ENCODE measurements around the gene SRRM3.
A peak's percentile ranks its signal among the peaks of the same experiment; 100 is the strongest.
"Not testable (repeated sequence)": the region's sequence is repeated elsewhere in the genome, so short reads cannot be mapped to it uniquely, and the experiment has no call there.

SRRM3 gene

DNA sequence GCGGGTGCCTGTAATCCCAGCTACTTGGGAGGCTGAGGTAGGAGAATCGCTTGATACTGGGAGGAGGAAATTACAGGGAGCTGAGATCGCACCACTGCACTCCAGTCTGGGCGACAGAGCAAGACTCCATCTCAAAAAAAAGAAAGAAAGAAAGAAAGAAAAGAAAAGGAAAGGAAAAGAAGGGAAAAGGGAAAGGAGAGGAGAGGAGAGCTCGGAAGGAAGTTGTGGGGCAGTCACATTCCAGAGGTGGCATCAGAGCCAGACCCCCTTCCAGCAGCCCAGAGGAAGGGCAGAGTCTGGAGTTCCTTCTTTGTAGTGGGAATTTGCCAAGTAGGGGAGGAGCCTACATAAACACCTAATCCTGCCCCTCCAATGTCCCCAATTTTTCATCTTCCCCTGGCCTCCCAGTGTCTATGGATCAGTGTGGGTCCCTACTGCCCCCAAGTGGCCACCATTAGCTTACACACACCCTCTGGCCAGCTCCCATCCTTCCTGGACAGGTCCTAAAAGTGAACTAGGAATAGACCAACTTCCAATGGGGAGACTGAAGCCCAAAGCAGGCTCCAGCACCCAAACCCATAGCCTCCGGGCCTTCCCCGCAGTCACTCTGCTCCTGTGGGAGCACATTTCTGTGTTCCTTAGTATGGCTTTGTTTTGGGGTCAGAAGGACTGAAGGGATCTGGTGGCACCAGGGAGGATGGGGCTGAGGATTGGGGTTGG is 61.1 kb downstream of the SRRM3 start:
- peak; percentile 37 for DNase-seq (ENCODE audit: low spot score)

DNA sequence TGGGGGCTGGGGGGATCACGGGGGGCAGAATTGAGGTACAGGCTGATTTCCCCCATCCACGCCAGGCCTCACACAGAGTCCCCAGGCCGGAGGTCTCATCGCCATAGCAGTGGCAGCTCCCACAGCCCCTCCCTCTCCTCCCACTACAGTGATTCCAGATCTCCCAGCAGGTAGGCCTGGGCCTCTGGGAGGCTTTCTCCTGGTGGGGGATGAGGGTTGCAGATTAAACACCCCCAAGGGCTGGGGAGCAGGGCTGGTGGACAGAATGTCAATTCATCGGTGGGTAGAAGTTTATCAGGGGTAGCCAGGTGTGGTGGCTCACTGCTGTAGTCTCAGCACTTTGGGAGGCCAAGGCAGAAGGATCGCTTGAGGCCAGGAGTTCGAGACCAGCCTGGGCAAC is 63.6 kb downstream of the SRRM3 start:
- no peak for DNase-seq (ENCODE audit: low spot score)

DNA sequence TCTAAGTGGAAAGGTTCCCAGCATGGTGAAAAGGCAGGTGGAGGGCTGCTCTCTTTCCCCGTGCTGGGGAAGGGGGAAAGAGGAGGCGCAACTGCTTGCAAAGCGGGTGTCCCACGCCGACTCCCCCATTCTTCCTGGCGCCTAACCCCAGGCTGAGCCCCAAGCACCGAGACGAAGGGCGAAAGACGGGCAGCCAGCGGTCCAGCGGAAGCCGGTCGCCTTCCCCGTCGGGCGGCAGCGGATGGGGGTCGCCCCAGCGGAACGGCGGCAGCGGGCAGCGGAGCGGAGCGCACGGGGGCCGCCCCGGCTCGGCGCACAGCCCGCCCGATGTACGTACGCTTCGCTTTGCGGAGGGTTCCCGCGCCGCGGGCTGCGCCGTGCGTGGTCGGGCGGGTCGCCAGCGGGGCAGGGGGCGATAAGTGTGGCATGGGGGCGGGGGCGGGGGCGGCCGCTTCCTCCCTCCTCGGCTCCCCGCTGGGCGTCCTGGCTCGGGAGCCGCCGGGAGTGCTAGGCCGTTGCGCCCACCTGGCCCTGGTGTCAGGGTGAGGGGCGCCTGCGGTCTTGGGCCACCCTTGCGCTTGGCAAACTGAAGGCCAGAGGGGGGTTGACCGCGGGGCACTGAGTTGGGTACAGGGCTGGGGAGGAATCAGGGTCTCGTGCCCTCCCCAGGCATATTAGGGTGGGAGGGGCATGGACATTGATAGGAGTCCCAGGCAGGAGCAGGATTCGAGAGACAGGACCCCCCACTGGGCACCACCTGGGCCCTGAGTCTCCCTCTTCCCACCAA is 65.6 kb downstream of the SRRM3 start:
- no peak for DNase-seq (ENCODE audit: low spot score)

DNA sequence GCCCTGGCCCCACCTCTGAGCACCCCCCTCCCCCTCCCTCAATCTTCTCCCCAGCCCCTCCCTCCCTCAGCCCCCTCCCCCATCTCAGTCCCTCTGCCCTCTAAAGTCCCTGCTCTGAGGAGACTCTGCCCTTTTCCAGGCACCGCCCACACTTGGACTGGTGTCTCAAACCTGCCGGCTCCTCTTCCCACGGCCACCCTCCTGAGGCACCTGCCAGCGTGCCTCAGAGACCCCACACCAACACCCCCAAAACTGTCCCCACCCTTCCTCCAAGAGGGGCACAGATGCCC is 66.1 kb downstream of the SRRM3 start:
- DNase-seq (ENCODE audit: low spot score) = no peak

DNA sequence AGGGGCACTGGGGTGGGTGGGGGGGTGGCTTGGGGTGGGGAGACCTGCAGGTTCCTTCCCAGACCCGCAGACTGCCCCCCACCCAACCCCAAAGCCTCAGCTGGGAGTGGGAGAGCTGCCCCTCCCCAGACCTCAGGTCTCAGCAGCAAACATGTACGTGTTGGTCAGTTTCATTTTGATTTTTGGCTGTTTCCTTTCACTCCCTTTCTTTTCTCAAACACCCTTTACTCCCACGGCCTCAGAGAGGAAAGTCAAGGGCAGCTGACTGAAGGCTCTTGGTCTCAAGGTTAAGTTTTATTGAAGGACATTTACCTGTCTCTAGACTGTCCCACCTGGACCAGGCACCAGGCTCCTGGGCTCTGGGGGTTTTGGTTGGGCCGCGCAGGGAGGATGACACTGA is 66.7 kb downstream of the SRRM3 start:
- no peak for DNase-seq (ENCODE audit: low spot score)

DNA sequence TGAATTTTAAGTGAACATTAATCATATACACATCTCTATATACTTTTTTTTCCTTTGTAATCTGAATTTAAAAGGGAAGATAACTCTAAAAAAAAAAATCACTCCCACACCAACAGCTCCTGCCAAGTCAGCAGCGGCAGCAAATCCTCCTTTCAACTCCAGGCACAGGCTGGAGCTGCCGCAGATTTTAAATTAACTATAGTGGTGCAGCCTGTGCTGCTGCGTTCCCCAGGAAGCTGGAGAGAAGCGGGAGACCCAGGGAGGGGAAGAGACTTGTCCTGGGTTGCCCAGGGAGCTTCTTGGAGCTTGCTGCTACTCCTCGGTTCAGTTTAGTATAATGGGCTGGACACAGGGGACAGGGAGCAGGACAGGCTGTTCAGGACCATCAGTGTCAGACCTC is 68.2 kb downstream of the SRRM3 start:
- DNase-seq (ENCODE audit: low spot score) = no peak

DNA sequence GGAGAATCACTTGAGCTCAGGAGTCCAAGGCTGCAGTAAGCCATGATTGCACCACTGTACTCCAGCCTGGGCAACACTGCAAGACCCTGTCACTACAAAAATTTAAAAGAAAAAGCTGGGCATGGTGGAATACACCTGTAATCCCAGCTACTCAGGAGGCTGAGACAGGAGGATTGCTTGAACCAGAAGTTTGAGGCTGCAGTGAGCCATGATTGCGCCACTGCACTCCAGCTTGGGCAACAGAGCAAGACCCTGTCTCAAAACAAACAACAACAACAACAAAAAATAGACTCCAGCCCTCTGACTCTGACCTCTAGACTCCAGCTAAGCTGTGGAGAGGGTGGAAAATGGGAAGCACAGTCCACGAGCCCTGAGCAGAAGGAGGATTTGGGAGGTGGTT is 69.7 kb downstream of the SRRM3 start:
- not testable (repeated sequence) for DNase-seq (ENCODE audit: low spot score)

DNA sequence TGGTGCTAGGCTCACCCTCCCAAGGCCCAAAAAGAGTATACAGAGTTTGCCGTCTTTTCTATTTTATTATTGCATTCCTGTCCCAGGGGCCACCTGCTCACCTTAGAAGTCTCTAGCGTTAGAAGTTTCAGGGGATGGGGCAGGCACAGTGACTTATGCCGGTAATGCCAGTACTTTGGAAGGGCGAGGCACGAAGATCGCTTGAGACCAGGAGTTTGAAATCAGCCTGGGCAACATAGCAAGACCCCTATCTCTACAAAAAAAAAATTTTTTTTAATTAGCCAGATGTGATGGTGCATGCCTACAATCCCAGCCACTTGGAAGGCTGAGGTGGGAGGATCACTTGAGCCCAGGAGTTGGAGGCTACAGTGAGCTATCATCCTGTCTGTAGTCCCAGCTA is 70.4 kb downstream of the SRRM3 start:
- DNase-seq (ENCODE audit: low spot score) = no peak

DNA sequence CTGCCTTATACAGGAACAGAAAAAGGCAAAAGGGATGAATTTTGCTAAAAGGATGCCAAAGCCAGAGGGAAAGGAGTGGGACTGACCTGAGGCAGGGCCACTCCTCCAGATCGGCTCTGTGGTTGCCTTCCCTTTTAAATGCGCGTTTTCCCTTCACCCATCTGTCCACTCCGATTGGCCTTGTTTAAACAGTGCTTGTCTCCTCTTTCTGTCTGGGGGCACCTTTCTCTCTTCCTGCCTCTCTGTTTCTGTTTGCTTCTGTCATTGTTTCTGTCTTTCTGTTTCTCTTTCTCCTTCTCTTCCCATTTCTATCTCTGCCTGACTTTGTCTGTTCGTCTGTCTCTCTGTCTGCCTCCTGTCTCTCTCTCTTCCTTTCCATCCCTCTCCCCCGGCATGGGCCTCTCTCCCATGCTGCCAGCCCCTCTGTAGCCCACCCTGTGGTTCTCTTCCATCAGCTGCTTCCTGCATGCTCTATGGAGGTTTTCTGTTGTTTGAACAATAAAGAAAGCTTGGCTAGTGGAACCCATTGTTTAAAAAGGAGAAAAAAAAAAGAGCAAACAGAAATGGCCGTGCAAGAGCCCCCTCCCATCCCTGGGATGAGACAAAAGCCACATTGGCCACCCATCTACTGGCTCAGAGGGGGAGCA is 71.3 kb downstream of the SRRM3 start:
- DNase-seq (ENCODE audit: low spot score) = no peak

DNA sequence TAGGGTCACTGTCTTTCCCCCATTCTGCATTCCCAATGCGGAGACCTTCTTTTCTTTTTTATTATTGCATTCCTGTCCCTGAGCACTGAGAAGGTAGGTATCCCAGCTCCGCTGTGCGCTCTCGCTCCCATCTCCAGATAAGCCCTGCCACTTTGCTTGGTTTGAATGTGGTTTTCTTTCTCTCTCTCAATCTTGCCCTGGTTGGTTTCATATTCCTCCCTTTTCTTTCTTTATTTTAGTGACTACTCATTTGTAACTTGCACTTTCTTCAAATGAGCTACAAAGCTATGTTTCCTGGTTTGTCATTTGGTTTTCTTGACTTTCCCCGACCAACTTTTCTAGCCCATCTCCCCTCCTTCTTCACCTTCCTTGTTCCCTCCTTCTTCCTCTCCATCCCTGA is 71.8 kb downstream of the SRRM3 start:
- no peak for DNase-seq (ENCODE audit: low spot score)

DNA sequence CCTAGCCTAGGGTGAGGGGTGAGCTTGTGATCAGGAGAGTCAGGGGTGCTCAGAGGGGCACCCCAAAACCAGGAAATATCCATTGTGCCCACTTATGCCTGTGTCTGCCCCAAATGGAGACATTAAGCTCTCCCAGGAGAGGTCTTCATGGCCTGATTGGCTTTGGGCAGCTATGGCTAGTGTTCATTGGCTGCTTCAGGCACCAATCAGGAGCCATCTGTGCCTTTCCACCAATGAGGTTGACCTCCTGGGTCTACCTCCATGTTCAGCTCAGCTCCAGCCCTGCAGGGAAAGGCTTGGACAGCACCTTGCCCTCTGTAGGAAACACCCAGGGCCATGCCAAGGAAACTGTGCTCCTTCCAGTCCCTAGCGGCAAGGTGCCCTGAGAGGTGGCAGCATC is 76.8 kb downstream of the SRRM3 start:
- DNase-seq (ENCODE audit: low spot score) = no peak

DNA sequence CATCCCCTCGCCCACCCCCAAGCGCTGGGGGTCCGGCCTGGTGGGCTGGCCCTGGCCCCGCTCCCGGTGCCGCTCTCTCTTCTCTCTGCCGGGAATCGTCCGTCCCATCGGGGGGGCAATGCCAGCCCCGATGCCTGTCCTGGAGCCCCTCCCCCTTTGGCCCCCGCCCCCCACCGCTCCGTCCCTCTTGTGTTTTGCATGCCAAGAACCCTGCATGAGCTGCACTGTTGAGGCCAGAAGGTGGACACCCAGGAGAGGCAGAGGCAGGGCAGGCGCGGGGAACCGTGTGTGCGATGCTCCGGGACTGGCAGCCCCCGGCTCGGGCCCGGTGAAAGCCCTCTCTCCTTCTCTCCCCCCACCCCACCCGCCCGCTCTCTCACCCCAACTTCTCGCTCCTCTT is 78.7 kb downstream of the SRRM3 start:
- DNase-seq (ENCODE audit: low spot score) = no peak

DNA sequence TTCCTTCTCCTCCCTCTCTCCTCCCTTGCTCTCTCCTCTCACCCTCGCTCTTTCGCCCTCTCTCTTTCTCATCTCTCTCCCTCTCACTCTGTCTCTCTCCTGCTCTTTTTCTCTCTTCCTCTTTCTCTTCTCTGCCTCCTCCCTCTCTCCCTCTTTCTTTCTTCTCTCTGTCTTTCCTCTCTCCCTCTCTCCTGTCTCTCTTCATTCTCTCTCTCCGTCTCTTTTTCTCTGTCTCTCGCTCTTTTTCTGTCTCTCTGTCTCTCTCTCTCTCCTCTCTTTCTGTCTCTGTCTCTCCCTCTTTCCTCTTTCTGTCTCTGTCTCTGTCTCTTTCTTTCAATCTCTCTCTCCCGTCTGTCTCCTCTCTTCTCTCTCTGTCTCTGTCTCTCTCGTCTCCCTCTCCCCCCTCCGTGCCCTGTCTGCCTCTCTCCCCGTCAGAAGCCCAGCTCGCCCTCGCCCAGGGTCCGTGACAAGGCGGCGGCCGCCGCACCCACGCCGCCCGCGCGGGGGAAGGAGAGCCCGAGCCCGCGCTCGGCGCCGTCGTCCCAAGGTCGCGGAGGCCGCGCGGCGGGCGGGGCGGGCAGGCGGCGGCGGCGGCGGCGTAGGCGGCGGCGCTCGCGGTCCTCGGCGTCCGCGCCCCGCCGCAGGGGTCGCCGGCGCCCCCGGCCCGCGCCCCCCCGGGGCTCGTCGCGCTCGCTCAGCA is 79.5 kb downstream of the SRRM3 start:
- no peak for DNase-seq (ENCODE audit: low spot score)

DNA sequence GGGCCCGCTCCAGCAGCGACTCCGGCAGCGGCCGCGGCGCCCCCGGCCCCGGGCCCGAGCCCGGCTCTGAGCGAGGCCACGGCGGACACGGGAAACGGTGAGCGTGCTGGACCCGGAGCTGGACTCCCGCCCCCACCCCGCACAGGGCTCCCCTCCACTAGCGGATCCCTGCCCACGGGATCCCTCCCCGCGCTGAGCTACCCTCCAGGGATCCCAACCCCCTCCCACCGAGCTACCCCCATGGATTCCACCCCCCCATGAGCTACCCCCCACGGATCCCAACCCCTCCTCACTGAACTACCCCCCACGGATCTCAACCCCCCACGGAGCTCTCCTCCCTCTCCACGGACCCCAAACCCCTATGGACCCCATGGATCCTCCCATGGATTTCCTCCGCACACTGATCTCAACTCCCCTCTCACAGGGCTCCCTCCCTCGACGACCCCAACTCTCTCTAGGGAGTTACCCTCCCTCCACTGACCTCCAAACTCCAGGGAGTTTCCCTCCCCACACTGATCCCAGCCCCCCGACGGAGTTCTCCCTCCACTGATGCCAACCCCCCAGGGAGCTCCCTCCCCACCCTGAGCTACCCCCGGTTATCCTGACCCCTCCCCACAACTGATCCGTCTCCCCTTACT is 80.1 kb downstream of the SRRM3 start:
- no peak for DNase-seq (ENCODE audit: low spot score)

DNA sequence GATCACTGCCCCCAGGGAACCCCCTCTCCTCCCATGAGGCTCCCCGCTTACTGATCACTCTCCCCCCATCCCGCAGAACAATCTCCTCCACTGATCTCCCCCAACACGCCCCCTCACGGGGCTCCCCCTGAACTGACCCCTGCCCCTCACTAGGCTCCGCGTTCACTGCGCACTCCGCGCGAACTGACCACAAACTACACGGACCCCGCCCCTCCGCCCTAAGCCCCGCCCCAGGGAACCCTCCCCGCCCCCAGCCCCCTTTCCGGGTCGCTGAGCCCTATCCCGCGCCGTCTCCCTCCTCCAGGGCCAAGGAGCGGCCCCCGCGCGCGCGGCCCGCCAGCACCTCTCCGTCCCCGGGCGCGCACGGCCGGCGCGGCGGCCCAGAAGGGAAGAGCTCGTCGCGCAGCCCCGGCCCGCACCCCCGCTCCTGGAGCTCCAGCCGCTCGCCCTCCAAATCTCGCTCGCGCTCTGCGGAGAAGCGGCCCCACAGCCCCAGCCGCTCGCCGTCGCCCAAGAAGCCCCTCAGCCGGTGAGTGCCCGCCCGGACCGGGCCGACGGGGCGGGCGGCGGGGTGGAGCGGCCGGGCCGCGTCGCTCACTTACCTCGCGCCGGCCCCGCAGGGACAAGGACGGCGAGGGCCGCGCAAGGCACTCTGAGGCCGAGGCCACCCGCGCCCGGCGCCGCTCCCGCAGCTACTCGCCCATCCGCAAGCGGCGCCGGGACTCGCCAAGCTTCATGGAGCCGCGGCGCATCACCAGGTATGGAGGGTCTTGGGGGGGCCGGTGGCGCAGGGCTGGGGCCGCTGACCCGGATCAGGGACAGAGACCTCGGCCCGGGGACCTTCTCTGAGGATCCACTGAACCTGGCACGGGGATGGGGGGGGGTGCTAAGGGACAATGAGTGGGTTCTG is 80.9 kb downstream of the SRRM3 start:
- no peak for DNase-seq (ENCODE audit: low spot score)

DNA sequence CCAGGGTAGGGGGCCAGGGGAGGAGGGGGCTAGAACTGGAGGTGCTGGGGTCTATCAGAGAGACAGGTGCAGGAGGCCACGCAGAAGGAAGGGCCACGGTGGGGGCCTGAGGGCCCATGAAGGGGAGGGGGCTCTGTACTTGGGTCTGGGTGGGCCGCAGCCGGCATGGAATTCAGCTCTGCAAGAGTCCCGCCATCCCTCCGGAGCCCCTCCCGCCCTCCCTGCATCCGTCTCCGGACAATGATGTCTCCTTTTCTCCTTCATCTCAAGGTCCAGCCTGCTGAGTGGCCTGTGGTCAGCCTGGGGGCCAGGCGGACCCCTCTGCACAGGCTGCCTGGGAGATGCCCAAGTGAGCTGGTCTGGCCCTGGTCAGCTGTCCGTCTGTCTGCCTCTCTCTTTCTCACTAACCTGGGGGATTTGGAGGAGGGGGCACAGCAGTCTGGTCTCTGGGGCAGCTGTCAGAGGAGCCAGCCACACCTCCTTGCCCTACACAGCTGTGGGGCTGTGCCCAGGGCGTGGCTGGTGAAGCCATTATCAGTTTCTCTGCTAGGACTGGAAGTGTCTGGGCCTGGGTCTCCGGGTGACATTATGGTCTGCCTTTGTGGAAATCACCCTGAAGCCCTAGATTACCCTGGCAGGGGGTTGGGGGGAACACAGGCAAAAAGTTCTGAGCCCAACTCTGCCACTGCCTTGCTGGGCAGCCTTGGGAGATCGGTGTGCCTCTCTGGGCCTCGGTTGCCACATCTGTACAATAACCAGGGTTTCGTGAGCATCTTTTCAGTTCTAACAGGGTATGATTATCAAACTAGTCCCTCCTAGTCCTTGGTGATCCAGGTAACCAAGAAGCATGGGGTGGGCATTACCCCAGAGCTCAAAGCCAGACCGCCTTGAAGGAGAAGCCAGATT is 81.8 kb downstream of the SRRM3 start:
- no peak for DNase-seq (ENCODE audit: low spot score)

DNA sequence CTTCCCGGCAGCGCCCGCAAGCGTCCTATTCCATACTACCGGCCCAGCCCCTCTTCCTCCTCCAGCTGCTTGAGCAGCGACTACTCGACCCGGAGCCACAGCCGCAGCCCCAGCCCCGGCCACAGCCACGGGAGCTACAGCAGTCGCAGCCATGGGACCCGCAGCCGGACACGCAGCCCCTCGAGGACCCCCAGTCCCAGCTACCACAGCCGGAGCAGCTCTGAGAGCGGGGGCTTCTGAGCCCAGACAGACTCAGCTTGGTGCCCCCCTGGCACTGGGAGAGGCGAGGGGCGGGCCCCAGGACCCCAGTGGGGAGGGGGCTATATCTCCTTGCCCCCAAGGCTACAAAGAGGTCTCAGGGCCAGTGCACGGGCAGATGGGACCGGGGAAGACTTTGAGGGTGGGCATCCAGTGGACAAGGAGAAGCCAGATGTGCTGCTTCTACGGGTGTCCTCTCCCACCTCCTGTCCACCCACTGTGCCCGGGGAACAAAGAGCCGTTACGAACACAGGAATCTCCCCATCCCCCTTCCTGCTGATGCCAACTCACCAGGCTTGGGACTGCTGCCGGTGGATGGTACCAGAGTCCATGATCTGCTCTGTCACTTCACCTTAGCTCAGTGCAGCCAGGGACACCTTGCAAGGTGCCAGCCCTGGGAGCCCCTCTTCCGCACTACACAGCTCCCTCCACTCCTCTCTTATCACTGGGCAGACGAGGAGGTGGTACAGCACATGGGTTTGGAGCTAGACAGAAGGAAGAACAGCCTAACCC is 84.1 kb downstream of the SRRM3 start:
- no peak for DNase-seq (ENCODE audit: low spot score)

DNA sequence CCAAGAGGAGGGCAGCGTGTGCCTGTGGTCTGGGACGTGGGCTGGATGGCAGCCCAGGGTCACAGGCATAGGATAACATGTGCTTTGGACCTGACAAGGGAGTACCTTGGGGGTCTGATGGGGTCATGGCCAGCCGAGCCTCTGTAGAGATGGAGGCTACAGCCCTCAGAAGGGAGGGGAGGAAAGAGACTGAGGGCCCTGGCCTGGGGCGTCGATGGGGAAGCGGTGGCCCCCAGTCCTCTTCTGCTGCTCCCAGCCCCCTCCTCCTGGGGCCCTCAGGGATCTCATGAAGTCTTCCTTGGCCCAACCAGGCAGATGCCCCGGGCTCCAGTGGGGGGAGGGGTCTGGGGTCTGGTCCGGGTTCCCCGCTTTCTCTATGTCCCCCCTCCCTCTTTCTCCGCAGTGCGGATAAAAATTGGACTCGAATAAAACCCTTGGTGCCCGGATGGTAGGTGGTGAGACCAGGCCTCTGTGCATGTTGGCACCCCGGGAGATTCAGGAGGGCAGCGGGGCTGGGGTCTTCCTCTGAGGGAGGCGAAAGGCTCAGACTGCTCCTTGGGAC is 85.2 kb downstream of the SRRM3 start:
- no peak for DNase-seq (ENCODE audit: low spot score)

DNA sequence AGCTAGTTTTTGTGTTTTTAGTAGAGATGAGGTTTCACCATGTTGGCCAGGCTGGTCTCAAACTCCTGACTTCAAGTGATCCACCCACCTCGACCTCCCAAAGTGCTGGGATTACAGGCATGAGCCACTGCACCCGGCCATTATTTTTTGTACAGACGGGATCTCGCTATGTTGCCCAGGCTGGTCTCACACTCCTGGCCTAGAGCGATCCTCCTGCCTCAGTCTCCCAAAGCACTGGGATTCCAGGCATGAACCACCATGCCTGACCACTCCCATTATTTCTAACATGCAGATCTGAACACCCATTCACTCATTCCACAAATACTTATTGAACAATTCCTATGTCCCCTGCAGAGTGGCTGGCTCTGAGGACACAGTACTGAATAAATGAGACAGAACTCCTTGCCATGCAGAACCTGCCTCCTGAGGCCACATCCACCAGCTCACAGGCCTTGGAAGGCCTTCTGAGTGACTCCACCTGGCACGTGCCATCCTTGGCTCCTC is 89.2 kb downstream of the SRRM3 start:
- not testable (repeated sequence) for DNase-seq (ENCODE audit: low spot score)
